GM21526 (cell line): Measurements from ENCODE around the gene CLDND1.

Source experiments
- ATAC-seq: cut with Tn5 transposase; IDR thresholded peaks from one replicate; pipeline ENCODE4 v1.9.1; 2021; ENCODE audit warnings: moderate library complexity; ENCODE audit not compliant: unreplicated experiment, low FRiP score

Gene CLDND1

DNA sequence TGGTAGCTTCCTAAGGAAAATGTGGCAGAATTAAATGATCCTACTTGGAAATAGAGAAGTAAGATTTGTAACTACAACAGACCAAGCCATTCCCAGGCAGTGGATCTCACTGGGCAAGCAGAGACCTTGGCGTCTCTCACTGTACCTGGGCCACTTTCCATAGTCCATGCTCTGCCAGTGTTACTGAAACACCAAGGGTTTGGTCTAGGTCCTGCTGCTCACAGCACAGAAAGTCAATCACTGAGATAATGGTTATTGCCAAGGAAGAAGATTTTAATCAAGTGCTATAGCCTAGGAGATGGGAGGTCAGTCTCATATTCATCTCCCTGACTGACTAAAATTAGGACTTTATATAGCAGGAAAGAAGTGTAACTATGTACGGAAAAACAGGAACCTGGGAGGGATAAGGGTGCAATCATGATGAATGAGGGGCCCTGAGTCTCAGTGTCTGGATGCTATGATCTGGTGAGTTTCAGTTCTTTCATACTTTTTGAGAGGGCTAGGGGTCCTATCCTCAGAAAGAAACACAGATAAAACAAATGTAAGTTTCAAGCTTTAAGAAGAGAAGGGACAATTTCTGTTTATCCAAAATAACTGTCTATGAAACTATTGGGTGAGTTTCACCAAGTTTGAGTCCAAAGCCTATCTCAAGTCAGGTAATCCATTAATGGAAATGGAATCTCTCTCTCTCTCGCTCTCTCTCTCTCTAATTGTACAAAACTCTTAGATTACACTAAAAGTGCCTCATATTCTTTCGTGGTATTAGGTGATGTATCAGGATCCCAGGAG, 29.7 kb upstream of the CLDND1 start:
- ATAC-seq, result no peak

DNA sequence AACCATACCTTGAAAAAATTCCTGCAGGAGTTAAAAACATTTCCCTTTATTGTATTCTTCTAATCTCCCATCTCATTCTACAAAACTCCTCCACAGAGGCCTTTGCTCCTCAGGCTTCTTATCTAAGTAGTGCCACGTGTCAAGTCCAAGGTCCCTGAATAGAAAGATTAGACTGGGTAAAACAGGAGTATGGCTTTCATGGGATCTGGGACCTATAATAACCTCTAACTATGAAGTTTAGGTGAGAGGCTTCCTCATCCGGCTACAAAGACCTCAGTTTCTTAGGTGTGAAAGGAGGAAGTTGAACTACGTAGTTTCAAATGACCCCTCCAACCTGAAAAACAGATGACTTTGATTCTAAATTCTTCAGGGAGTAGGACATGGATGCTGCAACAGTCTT, 29.1 kb upstream of the CLDND1 start:
- ATAC-seq, result no peak

DNA sequence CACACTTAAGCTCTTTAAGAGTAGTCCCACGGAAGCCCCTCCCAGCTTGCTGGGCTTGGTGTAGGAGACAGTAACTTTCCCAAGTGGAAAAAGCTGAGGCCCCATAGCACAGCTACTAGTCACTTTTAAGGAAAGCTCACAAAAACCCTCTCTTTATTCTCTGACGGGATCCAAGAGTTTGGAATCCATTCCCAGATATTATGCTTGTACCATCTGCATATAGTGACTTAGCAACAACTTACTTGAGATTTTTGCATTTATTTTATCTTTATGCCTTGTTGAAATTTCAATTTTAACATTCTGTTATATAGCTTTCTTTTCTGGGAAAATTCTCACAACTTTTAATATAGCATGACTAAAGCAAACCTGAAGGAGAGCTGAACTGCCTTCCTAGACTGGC, 28.5 kb upstream of the CLDND1 start:
- no peak for ATAC-seq

DNA sequence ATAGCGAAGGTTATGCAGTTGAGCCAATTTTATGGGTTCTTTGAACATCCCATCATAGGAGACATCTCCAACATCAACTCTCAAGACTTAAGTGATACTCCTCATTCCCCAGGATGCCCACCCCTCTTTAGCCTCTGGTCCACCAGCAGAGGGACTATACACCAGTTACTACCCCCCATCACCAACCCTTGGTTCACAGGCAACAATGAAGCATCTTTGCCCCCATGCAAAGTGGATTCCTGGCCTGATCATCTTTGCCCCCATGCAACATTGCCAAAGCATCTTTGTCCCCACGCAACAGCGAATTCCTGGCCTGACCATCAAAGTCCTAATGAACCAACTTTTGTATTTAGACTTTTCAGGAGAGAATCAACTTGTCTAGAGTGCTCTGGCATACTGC, 28.1 kb upstream of the CLDND1 start:
- ATAC-seq, result no peak

DNA sequence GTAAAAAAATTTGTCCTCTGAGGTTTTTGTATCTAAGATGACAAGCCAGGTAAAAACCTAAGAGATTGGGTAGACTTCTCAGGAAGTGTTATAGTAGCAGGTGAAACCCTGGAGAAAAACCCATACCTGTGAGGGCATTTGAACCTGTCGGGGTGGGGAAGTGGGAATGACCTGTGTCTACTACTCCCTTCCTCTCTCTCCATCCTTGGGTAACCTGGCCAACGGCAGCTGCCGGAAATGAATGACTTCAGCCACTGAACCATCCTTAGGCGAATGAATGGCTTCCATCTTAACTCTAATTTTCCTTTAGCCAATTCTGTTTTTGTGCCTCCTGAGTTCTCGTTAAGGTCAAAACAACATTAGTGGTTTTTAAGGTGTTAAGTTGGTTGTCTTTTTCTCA, 25.8 kb upstream of the CLDND1 start:
- ATAC-seq, result no peak

DNA sequence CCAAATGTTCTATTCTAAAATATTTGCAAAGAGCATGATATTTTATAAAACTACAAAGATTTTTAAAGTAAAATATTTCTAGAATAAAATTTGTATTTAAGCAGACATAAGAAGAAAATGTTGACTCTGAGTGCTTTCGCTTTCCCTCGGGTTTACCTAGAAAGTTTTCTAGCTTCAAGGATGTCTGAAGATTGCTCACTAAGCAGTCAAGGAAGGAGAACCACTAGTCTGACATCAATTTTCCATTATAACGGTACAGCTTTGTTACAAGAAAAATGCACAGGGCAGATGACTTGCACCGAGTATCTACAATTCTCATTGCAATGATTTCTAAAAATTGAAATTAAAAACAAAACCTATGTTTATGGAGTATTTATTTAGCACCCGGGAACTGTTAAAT, 23.2 kb upstream of the CLDND1 start:
- peak; percentile 44 for ATAC-seq

DNA sequence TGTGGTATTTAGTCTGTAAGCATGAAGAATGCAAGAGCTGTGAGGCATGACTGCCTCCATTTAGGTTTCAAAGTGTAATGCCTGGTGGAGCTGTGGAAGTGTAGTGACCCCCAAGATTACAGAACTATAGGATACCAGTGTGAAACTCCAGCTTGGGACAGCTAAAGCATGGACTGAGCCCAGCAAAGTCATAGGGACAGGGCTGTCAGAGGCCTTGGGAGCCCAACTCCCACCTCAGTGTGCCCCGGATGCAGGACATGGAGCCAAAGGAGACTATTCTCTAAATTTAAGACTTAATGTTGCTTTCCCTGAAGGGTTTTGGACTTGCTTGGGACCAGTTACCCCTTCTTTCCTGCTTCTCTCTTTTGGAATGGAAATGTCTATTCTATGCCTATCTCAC, 19.9 kb upstream of the CLDND1 start:
- ATAC-seq, result no peak

DNA sequence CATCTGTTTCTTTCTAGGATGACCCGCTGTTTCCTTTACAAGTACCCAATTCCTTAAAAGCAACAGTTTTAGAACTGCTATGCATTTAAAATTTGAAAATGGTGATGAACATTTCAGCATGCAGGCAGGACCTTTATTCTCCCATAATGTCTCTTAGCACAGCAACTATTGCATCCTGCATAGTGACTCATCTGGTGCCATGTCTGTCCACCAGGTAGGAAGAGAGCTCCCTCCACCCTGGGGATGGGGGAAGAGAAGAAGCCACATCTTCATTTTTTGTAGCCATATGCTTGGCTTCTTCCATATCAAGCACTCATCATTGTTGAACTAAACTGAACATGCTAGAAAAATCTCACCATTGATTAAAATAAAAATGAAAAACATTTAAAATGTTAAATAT, 19.0 kb upstream of the CLDND1 start:
- ATAC-seq, result no peak

DNA sequence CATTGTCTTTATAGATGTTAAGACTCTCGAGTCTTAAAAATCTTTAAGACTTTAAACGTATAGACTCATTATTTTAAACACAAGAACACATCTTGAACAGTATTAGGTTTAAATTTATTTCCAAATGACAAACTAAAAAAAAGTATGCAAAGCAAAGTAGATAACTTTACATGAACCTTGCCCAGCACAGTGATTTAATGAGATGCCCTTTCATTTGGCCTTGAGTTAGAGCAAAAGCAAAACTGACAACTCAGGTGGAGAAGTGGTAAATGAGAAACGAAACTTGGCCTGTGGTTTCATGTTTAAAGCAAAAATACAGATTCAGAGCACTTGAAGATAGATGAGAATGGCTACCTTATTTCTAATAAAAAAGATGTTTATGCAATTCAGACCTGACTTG, 17.6 kb upstream of the CLDND1 start:
- peak; percentile 54 for ATAC-seq

DNA sequence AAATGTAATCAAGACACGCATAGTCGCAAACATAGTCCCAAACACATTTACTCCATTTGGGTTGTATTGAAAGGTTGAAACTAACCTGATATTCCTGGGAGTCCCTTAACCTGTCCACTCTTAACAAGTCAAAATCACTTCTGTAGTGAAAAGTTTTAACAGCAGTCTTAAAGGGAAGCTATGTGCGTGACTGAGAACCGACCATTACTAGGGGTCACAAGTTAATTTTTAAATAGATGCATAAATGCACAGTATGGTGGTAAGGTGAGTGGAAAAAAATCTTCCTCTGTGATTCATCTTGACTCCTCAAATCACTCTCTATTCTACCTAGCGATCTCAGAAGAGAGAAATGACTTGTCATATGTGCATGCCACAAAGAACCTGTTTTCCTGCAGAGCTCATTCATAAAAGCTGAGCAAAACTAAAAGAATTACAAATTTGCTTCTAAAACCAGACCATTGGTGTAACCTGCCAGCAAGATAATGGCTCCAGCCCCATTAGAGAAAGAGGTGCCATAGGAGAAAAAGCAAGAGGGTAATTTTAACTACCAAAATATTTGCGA, 13.8 kb upstream of the CLDND1 start:
- peak; percentile 72 for ATAC-seq

DNA sequence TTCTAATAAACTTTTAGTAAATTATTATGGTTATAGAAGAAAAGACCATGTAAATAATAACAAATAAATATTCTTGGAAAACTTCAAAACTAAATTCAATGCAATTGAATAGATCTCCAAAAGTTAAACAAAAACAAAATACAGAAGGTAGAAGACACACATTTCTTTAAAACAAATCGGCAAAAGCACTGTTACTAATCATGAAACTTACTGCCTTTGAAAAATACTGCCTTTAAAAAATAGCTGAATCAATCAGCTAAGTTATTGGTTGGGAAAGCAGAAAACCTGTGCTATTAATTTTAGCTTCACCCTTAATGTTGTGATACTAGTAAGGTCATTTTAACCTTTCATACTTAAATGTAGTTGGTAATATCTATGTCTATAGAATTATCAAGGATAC, 12.0 kb upstream of the CLDND1 start:
- ATAC-seq, result no peak

DNA sequence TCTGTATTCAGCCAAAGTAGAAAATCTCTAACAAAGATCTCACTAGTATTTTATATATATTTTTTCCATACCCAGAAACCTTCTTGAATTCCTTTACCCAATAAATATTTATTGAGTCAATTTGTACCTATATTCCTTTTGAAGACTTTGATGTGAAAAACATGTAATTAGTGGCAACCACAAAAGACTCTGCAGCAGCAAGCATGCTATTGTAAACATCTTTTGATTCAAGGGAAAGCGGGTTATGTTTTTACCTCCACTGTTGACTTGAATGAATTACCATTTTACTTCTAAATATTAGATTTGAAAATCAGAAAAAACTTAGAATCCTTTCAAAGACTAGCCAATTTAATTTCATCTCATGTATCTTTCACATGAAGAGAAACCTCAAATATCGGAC, 11.5 kb upstream of the CLDND1 start:
- no peak for ATAC-seq

DNA sequence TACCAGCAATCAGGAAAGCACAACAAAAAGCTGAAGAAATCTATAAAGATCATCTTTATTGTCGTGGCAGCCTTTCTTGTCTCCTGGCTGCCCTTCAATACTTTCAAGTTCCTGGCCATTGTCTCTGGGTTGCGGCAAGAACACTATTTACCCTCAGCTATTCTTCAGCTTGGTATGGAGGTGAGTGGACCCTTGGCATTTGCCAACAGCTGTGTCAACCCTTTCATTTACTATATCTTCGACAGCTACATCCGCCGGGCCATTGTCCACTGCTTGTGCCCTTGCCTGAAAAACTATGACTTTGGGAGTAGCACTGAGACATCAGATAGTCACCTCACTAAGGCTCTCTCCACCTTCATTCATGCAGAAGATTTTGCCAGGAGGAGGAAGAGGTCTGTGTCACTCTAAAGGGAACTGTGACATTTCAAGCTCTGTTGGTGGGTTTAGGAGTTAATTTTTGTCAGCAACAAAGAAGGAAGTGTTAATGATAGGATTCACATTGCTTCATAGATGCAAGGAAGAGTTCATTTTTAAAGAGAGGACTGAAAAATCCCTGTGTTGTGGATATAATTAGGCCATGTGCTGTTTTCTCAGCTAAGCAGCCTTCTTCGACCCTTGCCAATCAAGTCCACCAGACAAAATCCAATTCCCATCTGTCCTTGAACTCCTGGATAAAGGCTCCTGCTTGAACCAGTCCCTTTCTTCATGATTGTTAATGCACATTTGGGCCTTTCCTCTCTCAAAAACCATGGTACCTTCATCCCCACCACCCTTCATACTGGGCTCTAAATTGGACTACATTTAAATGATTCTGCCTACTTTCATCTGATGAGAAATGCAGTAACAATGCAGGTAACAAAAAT, 10.2 kb upstream of the CLDND1 start:
- no peak for ATAC-seq

DNA sequence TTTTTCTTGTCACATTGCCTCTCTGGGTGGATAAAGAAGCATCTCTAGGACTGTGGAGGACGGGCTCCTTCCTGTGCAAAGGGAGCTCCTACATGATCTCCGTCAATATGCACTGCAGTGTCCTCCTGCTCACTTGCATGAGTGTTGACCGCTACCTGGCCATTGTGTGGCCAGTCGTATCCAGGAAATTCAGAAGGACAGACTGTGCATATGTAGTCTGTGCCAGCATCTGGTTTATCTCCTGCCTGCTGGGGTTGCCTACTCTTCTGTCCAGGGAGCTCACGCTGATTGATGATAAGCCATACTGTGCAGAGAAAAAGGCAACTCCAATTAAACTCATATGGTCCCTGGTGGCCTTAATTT, 9.6 kb upstream of the CLDND1 start:
- no peak for ATAC-seq

DNA sequence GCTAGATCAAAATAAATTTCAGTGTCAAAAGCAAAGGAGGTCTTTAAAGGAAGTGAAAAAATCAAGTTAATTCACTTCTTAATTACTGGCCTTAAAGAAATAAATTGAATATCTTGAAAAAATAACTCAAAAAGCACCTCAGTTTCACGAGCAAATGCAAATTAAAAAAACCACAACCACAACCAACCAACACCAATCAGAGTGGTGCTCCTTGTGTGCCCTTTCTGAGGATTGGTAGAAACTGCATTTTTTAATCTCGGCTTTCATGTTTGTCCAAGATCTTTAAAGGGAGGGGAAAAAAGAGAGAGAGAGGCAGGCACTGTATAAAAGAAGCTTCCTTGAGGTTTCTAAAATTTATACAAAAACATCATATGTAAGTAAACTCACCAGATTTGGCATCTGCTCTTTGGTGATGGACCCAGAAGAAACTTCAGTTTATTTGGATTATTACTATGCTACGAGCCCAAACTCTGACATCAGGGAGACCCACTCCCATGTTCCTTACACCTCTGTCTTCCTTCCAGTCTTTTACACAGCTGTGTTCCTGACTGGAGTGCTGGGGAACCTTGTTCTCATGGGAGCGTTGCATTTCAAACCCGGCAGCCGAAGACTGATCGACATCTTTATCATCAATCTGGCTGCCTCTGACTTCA, 9.0 kb upstream of the CLDND1 start, which contains the start of gene GPR15:
Gene GPR15, plus strand, starts transcription at position 357 of the 653 bp plus-strand sequence. Its CDS starts 56 bp downstream, at position 413.
- peak; percentile 32 for ATAC-seq

DNA sequence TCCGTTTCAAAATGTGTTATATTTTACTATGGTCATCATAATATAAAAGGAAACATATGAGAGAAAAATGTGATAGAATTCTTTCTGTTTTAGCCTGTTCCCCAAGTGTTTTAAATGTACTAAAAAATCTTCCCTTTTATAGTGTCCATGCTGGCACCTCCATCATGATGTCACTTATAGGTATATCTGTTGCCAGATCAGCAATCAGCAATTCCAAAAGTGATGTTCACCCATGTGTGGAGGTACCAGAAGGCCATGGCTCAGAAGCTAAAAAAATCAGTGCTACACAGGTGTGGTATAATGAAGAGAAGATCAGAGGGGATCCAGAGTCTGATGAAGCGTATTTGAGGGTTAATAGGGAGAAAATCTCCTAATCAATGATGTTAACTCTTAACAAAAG, 8.0 kb upstream of the CLDND1 start:
- ATAC-seq, result no peak

DNA sequence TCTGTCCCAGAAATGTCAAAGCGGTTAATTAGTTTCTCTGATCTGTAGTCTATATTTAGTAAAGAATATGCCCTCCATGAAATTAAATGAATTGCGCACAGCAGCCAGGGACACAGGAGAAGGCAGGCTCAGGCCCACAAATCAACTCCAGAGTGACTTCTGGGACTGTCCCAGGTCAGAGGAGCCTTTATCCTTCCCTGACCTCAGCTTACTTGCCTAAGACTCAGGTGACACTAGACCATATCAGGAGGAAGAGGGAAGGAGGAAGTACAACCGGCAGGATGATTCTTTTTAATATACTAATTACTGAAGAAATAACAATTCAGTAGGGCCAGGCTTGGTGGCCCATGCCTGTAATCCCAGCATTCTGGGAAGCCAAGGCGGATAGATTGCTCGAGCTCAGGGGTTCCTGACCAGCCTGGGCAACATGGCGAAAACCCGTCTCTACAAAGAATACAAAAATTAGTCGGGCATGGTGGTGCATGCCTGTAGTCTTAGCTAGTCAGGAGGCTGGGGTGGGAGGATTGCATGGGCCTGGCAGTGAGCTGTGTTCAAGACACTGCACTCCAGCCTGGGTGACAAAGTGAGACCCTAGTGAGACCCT, 7.3 kb upstream of the CLDND1 start:
- no peak for ATAC-seq

DNA sequence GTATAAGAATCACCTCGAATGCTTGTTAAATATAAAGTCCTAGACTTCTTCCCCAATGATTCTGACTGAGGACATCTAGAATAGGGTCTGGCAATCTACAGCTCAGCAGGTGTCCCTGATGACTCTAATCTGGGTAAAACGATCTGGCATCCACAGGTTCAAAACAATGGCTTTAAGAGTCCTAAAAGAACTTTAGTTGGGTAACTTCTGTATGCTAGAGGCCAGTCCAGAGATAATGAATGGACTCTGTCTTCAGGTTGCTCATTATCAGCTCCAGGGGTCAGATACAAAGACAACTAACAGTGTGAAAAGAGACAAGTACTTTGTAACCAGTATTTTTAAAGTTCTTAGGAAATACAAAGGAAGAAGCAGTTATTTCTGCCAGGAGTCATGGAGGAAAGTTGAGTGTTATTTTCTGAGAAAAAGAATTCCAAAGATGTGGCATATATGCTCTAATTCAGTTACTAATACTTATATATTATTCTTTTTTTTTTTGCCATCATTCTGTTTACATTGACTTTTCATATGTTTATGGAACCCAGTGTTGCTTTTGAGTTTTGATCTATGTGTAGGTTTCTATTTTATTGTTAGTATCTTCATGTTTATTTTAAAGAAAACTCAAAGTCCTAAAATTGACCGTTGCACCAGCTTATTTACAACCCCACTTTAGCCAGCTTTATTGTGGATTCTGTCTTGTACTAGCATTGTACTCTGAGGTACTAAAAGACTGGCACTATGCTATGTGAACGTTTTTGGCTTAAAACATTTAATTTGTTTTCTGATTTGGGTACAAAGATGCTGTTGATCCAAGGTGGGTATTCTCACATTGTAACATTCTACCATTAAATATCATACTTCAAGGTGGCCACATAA, 6.0 kb upstream of the CLDND1 start:
- ATAC-seq, result no peak

DNA sequence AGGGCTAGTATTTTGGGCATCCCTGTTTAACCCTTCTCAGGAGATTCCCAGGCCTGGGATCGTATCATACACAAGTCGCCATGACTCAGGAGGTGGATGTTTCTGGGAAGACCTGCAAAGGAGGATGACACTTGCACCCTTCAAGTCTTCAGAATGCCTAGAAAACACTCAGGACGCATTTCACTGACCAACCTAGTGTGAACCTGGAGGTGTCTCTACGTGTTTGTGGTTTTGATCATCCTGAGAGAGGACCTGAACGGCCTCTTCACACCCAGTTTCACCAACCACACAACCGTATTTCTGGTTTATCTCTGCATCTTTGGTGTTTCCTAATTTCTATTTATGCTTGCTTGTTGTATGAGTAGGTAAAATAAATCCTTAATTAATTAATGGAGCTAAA, 2.8 kb upstream of the CLDND1 start:
- ATAC-seq, result no peak
